T-helper 2 cell treated with Interferon-gamma antibody and Interleukin-4, amounts not matched to agents 5 μg/mL and 100 μg/mL, for 36 hours (primary cell): ENCODE results near the gene RNH1.
A peak's percentile ranks its signal among the peaks of the same experiment; 100 is the strongest.

Source experiments
- DNase-seq: peaks from one replicate; pipeline ENCODE4 v3.0.0; 2021; ENCODE audit warnings: low spot score
- H3K27ac Mint-ChIP-seq: one replicate; pipeline ENCODE4 v1.8.0; 2021; ENCODE audit warnings: mild to moderate bottlenecking, mixed read lengths
- H3K27me3 Mint-ChIP-seq: one replicate; pipeline ENCODE4 v1.8.0; 2021; ENCODE audit warnings: low read depth, mixed read lengths
- H3K36me3 Mint-ChIP-seq: one replicate; pipeline ENCODE4 v1.8.0; 2021; ENCODE audit warnings: low read depth, mixed read lengths
- H3K4me1 Mint-ChIP-seq: one replicate; pipeline ENCODE4 v1.8.0; 2021; ENCODE audit warnings: low read depth, mixed read lengths
- H3K4me3 Mint-ChIP-seq: one replicate; pipeline ENCODE4 v1.8.0; 2022; ENCODE audit warnings: mild to moderate bottlenecking, moderate library complexity, mixed read lengths
- H3K9me3 Mint-ChIP-seq: one replicate; pipeline ENCODE4 v1.8.0; 2021; ENCODE audit warnings: mixed read lengths

RNH1 gene

DNA sequence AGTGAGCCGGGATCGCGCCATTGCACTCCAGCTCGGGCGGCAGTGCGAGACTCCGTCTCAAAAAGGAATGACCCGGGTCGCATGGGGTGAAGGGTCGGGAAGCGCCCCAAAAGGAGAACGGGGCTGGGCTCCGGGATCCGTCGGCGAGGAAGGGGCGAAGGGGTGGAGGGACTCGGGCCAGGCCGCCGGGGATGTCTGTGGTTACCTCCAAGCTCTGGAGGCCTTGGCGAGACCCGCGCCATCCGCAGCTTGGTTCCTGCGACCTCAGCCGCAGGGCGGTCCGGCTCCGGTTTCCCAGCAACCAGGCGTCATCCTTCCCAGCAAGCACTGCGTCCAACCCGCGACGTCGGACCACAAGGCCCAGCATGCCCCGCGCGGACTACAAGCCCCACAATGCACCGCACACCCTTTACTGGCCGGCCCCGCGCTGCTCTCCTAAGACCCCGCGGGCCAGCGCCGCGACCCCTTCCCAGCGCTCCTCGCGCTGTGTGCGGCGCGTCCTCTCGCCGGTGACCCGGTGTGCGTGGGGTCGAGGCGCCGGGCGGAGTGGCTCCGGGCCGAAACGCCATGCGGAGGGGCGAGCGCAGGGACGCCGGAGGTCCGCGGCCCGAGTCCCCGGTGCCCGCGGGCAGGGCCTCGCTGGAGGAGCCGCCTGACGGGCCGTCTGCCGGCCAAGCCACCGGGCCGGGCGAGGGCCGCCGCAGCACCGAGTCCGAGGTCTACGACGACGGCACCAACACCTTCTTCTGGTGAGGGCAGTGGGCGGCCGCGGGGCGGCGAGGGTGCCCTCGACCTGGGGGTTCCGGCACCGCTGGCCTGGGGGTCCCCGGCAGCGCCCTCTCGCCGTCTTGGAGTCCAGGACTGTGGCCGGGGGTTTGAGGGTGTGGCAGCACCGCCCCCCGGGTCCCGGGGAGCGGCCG lies 56.9 kb downstream of the RNH1 start, which contains the start of gene PTDSS2:
Gene PTDSS2 (plus strand): TSS at position 391 of the 920 bp plus-strand sequence. CDS start 177 bp downstream, at position 568.
- Mint-ChIP-seq H3K9me3 (no peaks in the 10 kb centered on the region), H3K36me3 (peaks cover 14% of the 10 kb centered on the region), H3K4me3 (peak within 1 kb of the TSS; percentile 100), H3K27me3 (no peaks in the 10 kb centered on the region), H3K27ac (peak within 1 kb of the TSS; percentile 99), H3K4me1 (peaks cover 11% of the 10 kb centered on the region)
- peak; percentile 95 for DNase-seq

DNA sequence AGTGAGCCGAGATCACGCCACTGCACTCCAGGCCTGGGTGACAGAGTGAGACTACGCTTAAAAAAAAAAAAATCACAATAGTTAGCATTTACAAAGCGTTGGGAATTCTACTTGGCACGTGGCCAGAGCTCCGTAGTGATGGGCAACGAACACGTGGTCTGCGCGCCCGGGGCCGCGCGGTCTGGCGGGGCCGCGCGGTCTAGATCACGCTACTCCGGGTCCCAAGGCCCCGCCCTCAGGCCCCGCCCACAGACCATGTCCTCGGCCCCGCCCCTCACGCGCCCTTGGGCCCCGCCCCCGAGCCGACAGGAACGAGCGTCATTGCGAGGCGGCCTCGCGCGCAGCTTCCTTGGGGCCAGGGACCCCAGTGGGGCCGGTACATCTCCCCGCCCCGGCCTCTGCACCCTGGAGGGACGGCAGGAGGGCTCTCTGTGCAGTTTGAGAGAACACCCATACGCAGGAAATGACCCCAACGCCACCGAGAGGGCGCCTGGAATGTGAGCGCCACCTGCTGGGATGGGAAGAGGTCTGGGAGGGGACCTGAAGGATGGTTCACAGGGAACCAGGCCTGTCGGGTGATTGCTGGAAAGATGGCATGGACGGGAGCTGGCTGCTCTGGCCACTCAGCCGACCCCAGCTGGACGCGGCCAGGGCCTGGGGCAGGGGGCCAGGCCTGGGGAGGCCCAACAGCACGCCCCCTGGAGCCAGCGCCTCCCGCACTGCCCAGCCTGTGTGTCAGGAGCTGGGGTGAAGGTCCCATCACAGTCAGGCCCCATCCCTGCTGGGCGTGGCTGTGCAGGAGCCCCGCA lies 58.9 kb downstream of the RNH1 start:
- Mint-ChIP-seq H3K27me3 (no peaks in the 10 kb centered on the region), H3K36me3 (peaks cover 7% of the 10 kb centered on the region), H3K9me3 (no peaks in the 10 kb centered on the region), H3K4me3 (peak overlapping the region; percentile 93), H3K27ac (peak overlapping the region; percentile 96), H3K4me1 (peaks cover 11% of the 10 kb centered on the region)
- peak; percentile 91 for DNase-seq

DNA sequence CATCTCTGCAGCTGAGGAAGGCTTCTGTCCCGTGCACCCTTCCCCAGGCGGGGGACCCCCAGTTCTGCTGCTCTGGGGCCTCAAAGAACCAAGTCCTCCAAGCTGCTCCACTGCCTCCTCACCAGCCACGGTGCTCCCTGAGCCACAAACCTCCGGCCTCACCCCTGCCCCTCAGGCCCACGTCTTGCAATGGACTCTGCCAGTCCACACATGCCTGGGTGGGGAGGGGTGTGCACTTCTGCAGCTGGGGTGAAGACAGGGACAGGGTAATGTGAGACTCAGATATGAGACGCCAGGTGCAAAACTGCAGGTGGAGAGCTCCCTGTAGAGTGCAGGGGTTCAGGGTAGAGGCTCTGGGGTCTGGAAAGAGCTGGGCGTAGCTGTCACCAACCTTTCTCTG lies 60.2 kb downstream of the RNH1 start:
- Mint-ChIP-seq H3K36me3 (peaks cover 4% of the 10 kb centered on the region), H3K4me3 (no peak overlapping the region), H3K27ac (no peak overlapping the region), H3K27me3 (no peaks in the 10 kb centered on the region), H3K9me3 (no peaks in the 10 kb centered on the region), H3K4me1 (peaks cover 11% of the 10 kb centered on the region)
- no peak for DNase-seq

DNA sequence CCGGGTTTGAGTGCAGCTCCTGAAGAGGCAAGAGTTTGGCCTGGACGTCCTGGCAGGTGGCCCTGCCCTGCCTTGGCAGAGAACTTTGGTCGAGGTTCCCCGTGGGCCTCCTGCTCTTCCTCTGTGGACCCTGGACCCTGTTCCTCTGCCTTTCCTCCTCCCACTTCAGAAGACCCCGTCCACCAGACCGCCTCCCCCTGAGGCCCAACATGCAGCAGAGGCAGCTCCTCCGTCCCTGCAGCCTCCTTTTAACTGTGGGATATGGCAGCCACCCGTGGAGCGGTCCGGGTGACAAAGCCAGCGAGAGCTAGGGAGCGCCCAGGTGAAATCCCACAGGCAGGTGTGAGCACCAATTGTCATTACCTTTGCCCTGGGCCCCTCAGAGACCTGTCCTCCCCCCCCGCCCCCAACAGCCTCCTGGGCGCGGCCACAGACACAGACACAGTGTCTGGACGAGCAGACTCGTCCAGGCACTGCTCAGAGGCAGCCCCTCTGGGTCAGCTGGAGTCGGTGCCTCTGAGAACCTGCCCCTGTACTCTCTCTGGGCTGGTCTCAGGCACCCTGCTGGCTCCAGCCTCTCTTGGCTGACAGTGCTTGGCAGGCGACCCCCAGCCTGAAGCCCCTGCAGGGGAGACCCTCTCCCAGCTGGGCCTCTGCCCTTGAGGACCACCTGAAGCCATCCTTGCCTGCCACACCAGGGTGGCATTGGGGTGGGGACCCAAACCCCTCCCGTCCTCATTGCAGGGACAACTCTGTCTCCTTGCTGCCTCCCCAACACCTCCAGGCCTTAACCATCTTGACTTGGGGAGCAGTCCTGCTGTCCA lies 61.1 kb downstream of the RNH1 start:
- Mint-ChIP-seq H3K4me1 (peaks cover 6% of the 10 kb centered on the region), H3K4me3 (no peak overlapping the region), H3K36me3 (peaks cover 2% of the 10 kb centered on the region), H3K9me3 (no peaks in the 10 kb centered on the region), H3K27ac (no peak overlapping the region), H3K27me3 (no peaks in the 10 kb centered on the region)
- no peak for DNase-seq
